Measurements from ENCODE around the gene KAT8. TPM values are rescaled to one million over a fixed set of nuclear protein-coding genes. Genes with fewer than 3 reads are reported as not detected.
"Not testable (repeated sequence)": the region's sequence is repeated elsewhere in the genome, so short reads cannot be mapped to it uniquely, and the experiment has no call there.

The KAT8 gene
- total RNA-seq, 8 experiments from 2014 or later: 27.9 to 64.3 (median 54.0) TPM

- in situ Hi-C loops (cut with MboI; ENCODE audit: low pct_unique_long_range_greater_than_20kb in 2 of 9, low sequenced_read_pairs in 9 of 9, unreplicated experiment in 9 of 9): loop anchor here in 1 of 9 experiments (25.0 kb wide), 1 partner anchor 182 kb away; the partner anchor contains the start of gene HSD3B7
- ATAC-seq (replicated peaks in 6 of 8): peak in 1 of 8 experiments; percentile 20
- no peak overlapping the region for H3K27ac ChIP-seq
- H3K4me3 ChIP-seq: no peak overlapping the region
- WGBS, 10 experiments: 0 to 93% (median 59%) methylated on average over 1 to 2 of the region's 2 CpGs; no CpG with 5 or more reads in 1 of the 10 experiments
- H3K4me1 ChIP-seq (replicated peaks in 1 of 2): peaks cover 0 to 10% of the 10 kb centered on the region in 2 donors
These were observed 51.4 kb downstream of the KAT8 start for GRCh38 chr16:31168848-31169247.

GRCh38 chr16:31170048-31170447 is 52.6 kb downstream of the KAT8 start:
- WGBS, 10 experiments: no CpG with 5 or more reads among the region's 2 CpGs

GRCh38 chr16:31177136-31177535 is 59.7 kb downstream of the KAT8 start:
- Histone ChIP-seq H3K4me3 (no peak overlapping the region), H3K27ac (no peak overlapping the region), H3K4me1 (replicated peaks in 1 of 2) (peaks cover 7 to 9% of the 10 kb centered on the region in 2 donors)
- WGBS, 10 experiments: 80 to 100% (median 100%) methylated on average over 1 to 3 of the region's 3 CpGs; no CpG with 5 or more reads in 4 of the 10 experiments
- in situ Hi-C loops (cut with MboI; ENCODE audit: low pct_unique_long_range_greater_than_20kb in 2 of 9, low sequenced_read_pairs in 9 of 9, unreplicated experiment in 9 of 9): no loop called here
- no peak for ATAC-seq (replicated peaks in 6 of 8)

More at GRCh38 chr16:31170048-31170447, 52.6 kb downstream of the KAT8 start:
- not testable (repeated sequence) for H3K4me1 ChIP-seq (replicated peaks in 1 of 2); H3K4me3 ChIP-seq; H3K27ac ChIP-seq
- in situ Hi-C loops (cut with MboI; ENCODE audit: low pct_unique_long_range_greater_than_20kb in 2 of 9, low sequenced_read_pairs in 9 of 9, unreplicated experiment in 9 of 9): loop anchor here in 1 of 9 experiments (25.0 kb wide), 1 partner anchor 183 kb away; the partner anchor contains the start of gene HSD3B7
- ATAC-seq (replicated peaks in 6 of 8): peak; percentile 45 to 100 (median 94)

GRCh38 chr16:31179219-31179746 is 61.8 kb downstream of the KAT8 start:
- Histone ChIP-seq H3K4me3 (peak overlapping the region; percentile 86 to 97 (median 92)), H3K27ac (peak overlapping the region; percentile 99), H3K4me1 (replicated peaks in 1 of 2) (peaks cover 16 to 22% of the 10 kb centered on the region in 2 donors)
- 0 to 27% (median 9%) methylated on average over 3 to 19 of the region's 27 CpGs; no CpG with 5 or more reads in 2 of the 10 experiments for WGBS, 10 experiments
- in situ Hi-C loops (cut with MboI; ENCODE audit: low pct_unique_long_range_greater_than_20kb in 2 of 9, low sequenced_read_pairs in 9 of 9, unreplicated experiment in 9 of 9): no loop called here
- ATAC-seq (replicated peaks in 6 of 8): peak in 7 of 8 experiments; percentile 0 to 9 (median 2)

- ATAC-seq (replicated peaks in 6 of 8): peak; percentile 47 to 82 (median 74)
- peaks cover 16 to 22% of the 10 kb centered on the region in 2 donors for H3K4me1 ChIP-seq (replicated peaks in 1 of 2)
- in situ Hi-C loops (cut with MboI; ENCODE audit: low pct_unique_long_range_greater_than_20kb in 2 of 9, low sequenced_read_pairs in 9 of 9, unreplicated experiment in 9 of 9): no loop called here
- H3K27ac ChIP-seq: peak within 1 kb of the TSS; percentile 99
- H3K4me3 ChIP-seq: peak within 1 kb of the TSS; percentile 86 to 97 (median 92)
- 0 to 11% (median 0%) methylated on average over 1 to 27 of the region's 69 CpGs; no CpG with 5 or more reads in 6 of the 10 experiments for WGBS, 10 experiments
These were observed 62.4 kb downstream of the KAT8 start, which contains the start of gene FUS for GRCh38 chr16:31179747-31180459. Gene FUS (plus strand): TSS chr16:31180139. CDS start chr16:31180215, 76 bp downstream.

Other genes with a start within 250 kb of the KAT8 start
- 10 to 100 TPM; 16.7 to 40.3 (median 20.5) TPM for gene BCL7C, start 223.6 kb upstream of the KAT8 start, total RNA-seq
- 1 to 10 TPM in 2 of 8 experiments, under 1 TPM in 6; 0.38 to 2.9 (median 0.66) TPM for gene CTF1, start 221.1 kb upstream of the KAT8 start, total RNA-seq
- 10 to 100 TPM; 10.4 to 49.8 (median 31.4) TPM for gene FBXL19, start 194.1 kb upstream of the KAT8 start, total RNA-seq
- 10 to 100 TPM in 3 of 8 experiments, 1 to 10 TPM in 5; 4.4 to 37.4 (median 6.8) TPM for gene ORAI3, start 168.6 kb upstream of the KAT8 start, total RNA-seq
- gene SETD1A, start 159.9 kb upstream of the KAT8 start, total RNA-seq: 10 to 100 TPM in 2 of 8 experiments, 1 to 10 TPM in 6; 3.5 to 17.0 (median 6.6) TPM
- gene HSD3B7, start 132.5 kb upstream of the KAT8 start, total RNA-seq: 10 to 100 TPM in 1 of 8 experiments, 1 to 10 TPM in 6, under 1 TPM in 1; 0.67 to 68.7 (median 1.6) TPM
- gene STX1B, start 107.0 kb upstream of the KAT8 start, total RNA-seq: 10 to 100 TPM in 4 of 8 experiments, 1 to 10 TPM in 2, under 1 TPM in 2; 0.45 to 20.9 (median 10.0) TPM
- gene STX4, start 84.1 kb upstream of the KAT8 start, total RNA-seq: 10 to 100 TPM; 14.0 to 47.5 (median 24.3) TPM
- 10 to 100 TPM in 3 of 8 experiments, 1 to 10 TPM in 5; 7.5 to 17.6 (median 9.1) TPM for gene ZNF668, start 43.4 kb upstream of the KAT8 start, total RNA-seq
- 10 to 100 TPM in 7 of 8 experiments, 1 to 10 TPM in 1; 9.8 to 23.0 (median 12.6) TPM for gene ZNF646, start 43.2 kb upstream of the KAT8 start, total RNA-seq
- 1 to 10 TPM in 7 of 8 experiments, under 1 TPM in 1; 0.36 to 6.0 (median 3.5) TPM for gene PRSS53, start 28.7 kb upstream of the KAT8 start, total RNA-seq
- gene VKORC1, start 22.9 kb upstream of the KAT8 start, total RNA-seq: 100 to 1,000 TPM in 1 of 8 experiments, 10 to 100 TPM in 7; 53.8 to 109 (median 72.4) TPM
- 10 to 100 TPM; 14.1 to 46.8 (median 19.6) TPM for gene BCKDK, start 9.3 kb upstream of the KAT8 start, total RNA-seq
- 1 to 10 TPM in 1 of 8 experiments, under 1 TPM in 6, not detected in 1; 0.21 to 1.1 (median 0.55) TPM for gene PRSS8, start 18.1 kb downstream of the KAT8 start, total RNA-seq
- gene PRSS36, start 32.4 kb downstream of the KAT8 start, total RNA-seq: 1 to 10 TPM in 3 of 8 experiments, under 1 TPM in 5; 0.36 to 3.8 (median 0.82) TPM
- 100 to 1,000 TPM in 3 of 8 experiments, 10 to 100 TPM in 5; 31.7 to 375 (median 75.1) TPM for gene FUS, start 62.5 kb downstream of the KAT8 start, total RNA-seq
- gene PYCARD, start 85.1 kb downstream of the KAT8 start, total RNA-seq: 10 to 100 TPM in 2 of 8 experiments, 1 to 10 TPM in 2, under 1 TPM in 4; 0.43 to 45.6 (median 1.2) TPM
- gene TRIM72, start 96.5 kb downstream of the KAT8 start, total RNA-seq: under 1 TPM in 7 of 8 experiments, not detected in 1; 0.05 to 0.57 (median 0.13) TPM
- under 1 TPM in 4 of 8 experiments, not detected in 4; 0.22 to 0.52 (median 0.39) TPM for gene PYDC1, start 99.5 kb downstream of the KAT8 start, total RNA-seq
- gene ITGAM, start 142.3 kb downstream of the KAT8 start, total RNA-seq: 1 to 10 TPM in 2 of 8 experiments, under 1 TPM in 2, not detected in 4; 0.33 to 1.3 (median 0.95) TPM
- 10 to 100 TPM in 1 of 8 experiments, 1 to 10 TPM in 1, under 1 TPM in 3, not detected in 3; 0.08 to 90.0 (median 1.00) TPM for gene ITGAX, start 237.5 kb downstream of the KAT8 start, total RNA-seq